Middle frontal gyrus (tissue), 1 donor: Measurements from ENCODE around the gene PLSCR4.
"Not testable (repeated sequence)": the region's sequence is repeated elsewhere in the genome, so short reads cannot be mapped to it uniquely, and the experiment has no call there.

Experiments
- DNase-seq: peaks from one replicate; pipeline ENCODE4 v3.0.0-alpha.2; 2015; ENCODE audit warnings: low spot score; ENCODE audit errors: extremely low spot score

The PLSCR4 gene

GRCh38 chr3:146250449-146251382, at the start of gene PLSCR4:
PLSCR4 (minus strand) TSS chr3:146251105; CDS start chr3:146222071, 29,034 bp downstream.
- DNase-seq = no peak

- DNase-seq = not testable (repeated sequence)
These were observed 42.5 kb upstream of the PLSCR4 start for GRCh38 chr3:146293401-146293800.

GRCh38 chr3:146283781-146284445, 33.0 kb upstream of the PLSCR4 start:
- DNase-seq = no peak

- no peak for DNase-seq
These were observed 30.0 kb upstream of the PLSCR4 start for GRCh38 chr3:146280864-146281263.

GRCh38 chr3:146279951-146280350, 29.0 kb upstream of the PLSCR4 start:
- no peak for DNase-seq

GRCh38 chr3:146279013-146279412, 28.1 kb upstream of the PLSCR4 start:
- no peak for DNase-seq

GRCh38 chr3:146277953-146278631, 27.2 kb upstream of the PLSCR4 start:
- no peak for DNase-seq

- no peak for DNase-seq
These were observed 24.6 kb upstream of the PLSCR4 start for GRCh38 chr3:146275476-146275875.

- DNase-seq = no peak
These were observed 23.9 kb upstream of the PLSCR4 start for GRCh38 chr3:146274833-146275232.

- DNase-seq = no peak
These were observed 23.0 kb upstream of the PLSCR4 start for GRCh38 chr3:146273721-146274407.

GRCh38 chr3:146271180-146271579, 20.3 kb upstream of the PLSCR4 start:
- no peak for DNase-seq

- DNase-seq = no peak
These were observed 18.4 kb upstream of the PLSCR4 start for GRCh38 chr3:146269271-146269670.

GRCh38 chr3:146268535-146269219, 17.8 kb upstream of the PLSCR4 start:
- no peak for DNase-seq

- DNase-seq = no peak
These were observed 14.8 kb upstream of the PLSCR4 start for GRCh38 chr3:146265720-146266119.

GRCh38 chr3:146262371-146263110, 11.6 kb upstream of the PLSCR4 start:
- no peak for DNase-seq

- no peak for DNase-seq
These were observed 9.1 kb upstream of the PLSCR4 start for GRCh38 chr3:146259880-146260589.

- no peak for DNase-seq
These were observed 6.1 kb upstream of the PLSCR4 start for GRCh38 chr3:146256851-146257486.

- not testable (repeated sequence) for DNase-seq
These were observed 1.5 kb upstream of the PLSCR4 start for GRCh38 chr3:146252445-146252844.

- no peak for DNase-seq
These were observed 984 bp downstream of the PLSCR4 start for GRCh38 chr3:146249921-146250320.
